AG08395 (cell line): ENCODE measurements around the gene SCAMP3.
"Not testable (repeated sequence)": the region's sequence is repeated elsewhere in the genome, so short reads cannot be mapped to it uniquely, and the experiment has no call there.

Source experiments
- DNase-seq: peaks from one replicate; pipeline ENCODE4 v3.0.0; 2012; ENCODE audit warnings: mixed read lengths, low spot score

SCAMP3 gene

DNA sequence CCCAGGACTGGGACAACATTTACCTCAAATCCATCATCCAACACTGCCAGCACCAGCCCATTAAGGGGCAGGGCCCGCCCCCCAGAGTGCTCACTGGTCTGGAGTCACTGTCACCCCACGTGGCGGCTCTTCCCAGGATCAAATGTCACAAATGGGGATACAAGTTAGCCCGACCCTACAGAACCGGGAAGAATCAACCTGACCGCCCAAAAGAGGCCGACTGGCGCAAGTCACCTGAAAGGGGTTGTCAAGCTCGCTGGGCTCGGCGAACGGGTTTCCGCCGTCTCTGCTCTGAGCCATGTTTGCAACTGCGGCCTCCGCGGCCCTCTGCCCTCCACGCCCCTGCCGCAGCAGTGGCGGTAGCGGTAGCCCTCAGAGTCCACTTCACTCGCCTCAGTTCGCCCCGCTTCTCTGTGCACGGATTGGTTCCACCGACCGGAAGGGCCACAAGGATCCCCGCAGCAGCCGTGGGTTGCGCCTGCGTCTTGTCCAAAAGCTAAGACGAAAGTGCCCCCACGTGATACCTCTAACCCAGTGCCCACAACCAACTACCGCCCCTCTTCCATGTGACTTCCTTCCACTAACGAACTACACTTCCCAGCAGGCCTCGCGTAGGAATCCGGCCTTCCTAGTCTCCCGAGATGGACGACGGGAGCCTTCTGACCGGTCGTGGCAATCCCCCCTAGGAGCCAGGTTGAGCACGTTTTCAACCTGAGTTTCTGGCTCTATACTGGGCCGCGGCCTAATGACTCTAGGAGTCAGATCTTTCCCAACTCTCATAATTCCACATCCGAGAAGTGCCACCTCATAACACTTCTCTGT is at the start of gene SCAMP3:
Gene SCAMP3 (minus strand): TSS at position 509 of the 822 bp plus-strand sequence. CDS start 209 bp downstream, at position 300.
- DNase-seq: peak; percentile 99

DNA sequence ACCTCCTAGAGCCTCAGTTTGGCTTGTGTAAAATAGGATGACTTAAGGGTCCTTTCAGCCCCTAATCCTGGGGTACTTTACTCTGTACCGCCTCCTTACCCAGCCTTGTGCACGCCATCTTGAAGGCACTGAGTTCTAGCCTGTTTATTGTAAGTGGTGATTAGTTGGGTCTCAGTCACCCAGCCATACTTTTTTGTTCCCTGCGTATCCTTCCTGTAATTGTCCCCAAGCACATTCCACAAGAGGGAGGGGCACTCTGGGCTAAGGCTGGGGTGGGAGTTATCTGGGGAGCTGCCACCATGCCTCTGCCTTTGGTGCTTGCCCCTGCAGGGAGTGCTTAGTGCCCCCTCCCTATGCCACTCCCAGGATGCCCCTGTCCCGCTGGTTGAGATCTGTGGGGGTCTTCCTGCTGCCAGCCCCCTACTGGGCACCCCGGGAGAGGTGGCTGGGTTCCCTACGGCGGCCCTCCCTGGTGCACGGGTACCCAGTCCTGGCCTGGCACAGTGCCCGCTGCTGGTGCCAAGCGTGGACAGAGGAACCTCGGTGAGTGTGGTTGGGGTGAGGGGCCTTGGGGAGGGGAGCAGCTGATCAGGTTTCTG is 47.4 kb upstream of the SCAMP3 start:
- DNase-seq: no peak

DNA sequence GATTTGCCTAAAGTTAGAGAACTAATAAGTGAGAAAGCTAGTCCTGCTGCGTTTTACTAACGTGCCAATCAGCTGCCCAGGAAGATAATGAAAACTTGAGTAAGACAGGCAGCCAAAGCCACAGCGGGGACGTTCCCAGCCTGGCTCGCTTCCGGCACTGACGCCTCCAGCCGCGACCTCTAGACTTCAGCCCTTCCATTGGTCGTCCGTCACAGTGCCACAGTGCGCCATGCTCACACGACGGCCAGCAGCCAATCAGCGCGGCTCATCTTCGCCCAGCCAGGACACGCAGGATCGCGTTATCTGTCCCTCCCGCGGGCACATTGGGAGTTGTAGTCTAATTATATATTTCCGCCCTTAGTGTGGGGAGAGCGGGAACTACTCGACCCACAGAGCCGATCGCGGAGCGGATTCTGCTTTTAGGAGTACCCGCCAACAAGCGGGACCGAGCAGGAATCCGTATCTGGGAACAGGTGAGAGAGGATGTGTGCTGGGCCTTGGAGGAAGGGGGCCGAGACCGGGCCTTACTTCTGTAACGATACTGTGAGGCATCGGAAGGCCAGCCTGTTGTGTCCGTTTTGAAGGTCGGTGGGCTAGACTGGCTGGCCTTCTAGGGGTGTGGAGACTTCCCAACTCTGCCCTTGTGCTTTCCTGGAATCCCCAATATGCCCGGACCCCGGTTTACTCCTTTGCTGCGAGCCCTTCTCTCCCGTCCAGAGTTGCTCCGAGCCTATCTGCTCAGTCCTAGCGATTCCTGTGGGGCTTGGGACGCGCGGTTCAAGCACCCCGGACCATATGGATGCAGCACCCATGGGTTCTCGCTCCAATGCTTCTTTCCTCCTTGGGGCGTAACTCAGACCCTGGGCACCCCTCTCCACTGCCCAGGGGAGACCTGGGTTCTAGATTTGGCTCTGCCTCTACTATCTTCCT is 46.6 kb upstream of the SCAMP3 start, which contains the start of gene FDPS:
Gene FDPS (plus strand): TSS at position 374 of the 930 bp plus-strand sequence. CDS start 924 bp downstream, outside the sequence.
- DNase-seq: peak; percentile 99

DNA sequence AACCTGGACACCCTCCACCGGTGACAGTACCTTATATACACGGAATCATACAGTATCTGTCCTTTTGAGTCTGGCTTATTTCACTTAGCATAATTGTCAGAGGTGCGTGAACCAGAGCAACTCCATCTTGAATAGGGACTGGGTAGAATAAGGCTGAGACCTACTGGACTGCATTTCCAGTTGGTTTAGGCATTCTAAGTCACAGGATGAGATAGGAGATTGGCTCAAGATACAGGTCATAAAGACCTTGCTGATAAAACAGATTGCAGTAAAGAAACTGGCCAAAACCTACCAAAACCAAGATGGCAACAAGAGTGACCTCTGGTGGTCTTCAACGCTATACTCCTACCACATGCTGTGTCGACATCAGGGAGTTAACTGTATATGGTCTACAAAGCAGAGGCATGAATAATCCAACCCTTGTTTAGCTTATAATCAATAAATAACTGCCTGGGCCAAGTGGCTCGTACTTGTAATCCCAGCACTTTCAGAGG is 45.1 kb upstream of the SCAMP3 start:
- no peak for DNase-seq

DNA sequence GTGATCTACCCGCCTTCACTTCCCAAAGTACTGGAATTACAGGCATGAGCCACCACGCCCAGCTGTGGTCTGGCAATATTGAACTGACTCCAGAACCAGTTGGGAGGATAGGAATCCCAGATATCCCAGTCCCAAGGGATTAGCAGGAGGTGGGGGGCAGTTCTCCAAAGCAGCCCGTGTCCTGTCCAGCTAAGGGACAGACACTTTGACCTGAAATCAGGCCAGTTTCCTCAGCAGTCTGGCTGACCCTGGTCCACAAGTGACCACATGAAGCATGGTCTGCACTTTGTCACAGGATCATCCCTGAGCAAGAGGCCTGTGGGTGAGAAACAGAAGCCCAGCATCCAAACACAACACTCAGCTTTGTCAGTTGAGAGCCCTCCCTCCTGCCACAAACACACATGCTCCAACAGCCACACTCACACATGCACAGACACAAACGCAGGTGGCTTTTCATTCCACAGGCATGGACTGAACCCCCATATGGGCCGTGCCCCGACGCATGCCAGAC is 43.8 kb upstream of the SCAMP3 start:
- DNase-seq: peak; percentile 56

DNA sequence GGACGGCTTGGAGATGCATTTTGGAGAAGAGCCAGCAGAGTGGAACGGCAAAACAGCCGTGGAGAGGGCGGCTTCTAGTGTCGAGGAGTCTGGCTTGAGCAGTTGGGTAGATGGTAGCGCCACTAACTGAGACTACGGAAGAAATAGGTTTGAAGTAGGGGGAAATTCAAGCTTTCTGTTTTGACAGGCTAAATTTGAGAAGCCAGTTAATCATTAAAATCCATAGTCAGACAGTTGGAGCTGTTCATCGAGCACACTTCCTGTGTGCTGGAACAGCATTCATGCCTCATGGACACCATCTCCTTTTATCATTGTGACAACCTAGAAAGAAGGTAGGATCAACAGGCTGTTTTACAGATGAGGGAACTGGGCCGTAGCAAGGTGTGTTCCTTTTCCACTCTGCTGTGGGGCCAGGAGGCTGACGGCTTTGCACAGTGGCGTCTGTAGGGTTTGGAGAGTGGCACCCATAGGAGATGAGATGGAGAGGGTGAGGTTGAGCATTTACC is 42.5 kb upstream of the SCAMP3 start:
- no peak for DNase-seq

DNA sequence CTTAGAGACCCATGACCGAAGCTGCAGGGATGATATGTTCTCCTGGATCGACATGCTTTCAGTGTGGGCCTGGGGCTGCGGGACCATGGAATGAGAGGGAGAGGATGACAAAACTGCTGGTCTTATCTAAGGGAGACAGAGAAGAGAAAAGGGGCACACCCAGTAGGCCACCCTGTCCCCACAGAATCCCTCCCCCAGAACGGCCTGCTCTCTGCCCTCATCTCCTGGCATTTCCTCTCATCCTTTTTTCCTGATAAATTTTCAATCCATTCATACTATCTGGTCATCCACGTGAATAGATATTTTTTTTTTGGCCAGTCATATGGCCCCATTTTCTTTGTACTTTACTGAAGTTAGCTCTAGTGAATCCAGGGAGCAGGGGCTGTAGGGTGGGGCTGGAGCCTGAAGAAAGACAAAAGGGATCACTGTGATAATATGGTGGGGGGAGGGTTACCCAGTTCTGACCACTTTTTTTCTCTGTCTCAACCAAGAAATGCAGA is 39.2 kb upstream of the SCAMP3 start, which contains the start of gene PKLR:
Gene PKLR (minus strand): TSS at position 97 of the 500 bp plus-strand sequence. CDS start 43 bp downstream, at position 54.
- no peak for DNase-seq

DNA sequence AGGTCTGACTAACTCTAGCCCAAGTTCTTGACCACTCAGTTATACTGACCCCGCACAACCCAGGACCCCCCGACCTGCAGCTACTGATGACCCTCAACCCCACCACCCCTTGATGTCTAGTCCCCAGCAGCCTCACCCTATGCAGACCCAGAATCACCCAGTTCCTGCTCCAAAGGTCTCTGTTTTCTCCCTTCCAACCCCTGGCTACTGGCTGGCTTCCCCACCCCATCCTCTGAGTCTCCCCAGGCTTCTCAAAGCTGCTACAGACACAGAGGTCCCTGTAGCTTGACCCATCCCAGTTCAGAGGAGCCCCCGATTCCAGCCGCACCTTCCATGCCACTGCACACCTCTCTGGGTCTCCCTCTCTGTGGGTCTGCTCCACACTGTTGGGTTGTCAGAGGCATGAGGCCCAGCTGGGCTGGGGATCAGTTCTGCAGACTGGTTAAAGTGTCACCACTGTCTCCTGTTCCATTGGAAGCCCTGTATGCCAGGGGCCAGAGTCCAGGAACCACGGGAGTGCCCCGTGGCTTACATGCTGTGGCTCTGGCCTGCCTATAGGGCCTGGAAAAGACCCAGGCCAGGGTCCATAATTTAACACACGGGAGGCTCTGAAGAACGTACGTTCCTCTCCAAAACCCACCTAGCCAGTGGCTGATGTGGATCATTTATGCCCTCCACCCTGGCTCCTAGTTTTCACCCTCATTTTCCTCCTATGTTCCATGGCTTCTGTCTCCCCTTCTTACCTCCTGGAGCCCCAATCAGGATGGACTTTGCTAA is 38.6 kb upstream of the SCAMP3 start:
- no peak for DNase-seq

DNA sequence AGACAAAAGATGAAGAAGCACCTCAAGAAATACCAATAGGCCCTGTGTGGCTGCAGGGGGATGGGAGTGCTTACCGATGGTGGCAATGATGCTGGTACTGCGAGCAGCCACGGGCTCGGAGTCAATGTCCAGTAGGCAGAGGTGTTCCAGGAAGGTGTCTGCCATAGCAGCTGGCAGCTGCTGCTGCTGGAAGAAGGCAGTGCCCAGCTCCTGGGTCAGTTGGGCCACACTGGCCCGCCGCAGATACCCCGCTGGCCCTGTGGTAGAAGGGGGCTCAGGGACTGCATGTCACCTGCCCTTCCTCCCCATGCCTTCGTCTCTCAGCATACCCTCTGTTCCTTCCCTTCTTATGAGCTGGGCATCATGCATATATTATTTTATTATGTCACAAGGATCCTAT is 37.9 kb upstream of the SCAMP3 start:
- no peak for DNase-seq

DNA sequence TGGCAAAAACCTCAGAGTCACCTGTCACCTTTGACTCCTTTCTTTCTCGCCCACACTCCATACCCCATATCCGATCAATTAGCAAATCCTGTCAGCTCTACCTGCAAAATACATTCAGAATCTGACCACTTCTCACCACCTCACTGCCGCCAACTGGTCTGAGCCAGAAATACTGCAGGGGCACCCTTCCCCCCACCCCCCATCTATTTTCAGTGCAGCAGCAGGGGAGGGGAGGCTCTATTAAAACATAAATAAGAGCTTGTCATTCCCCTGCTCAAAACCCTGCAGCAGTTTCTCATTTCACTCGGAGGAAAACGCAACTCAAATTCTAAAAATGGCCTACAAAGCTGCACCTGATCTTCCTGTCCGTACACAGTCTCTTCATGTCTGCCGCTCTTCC is 35.2 kb upstream of the SCAMP3 start:
- DNase-seq: no peak

DNA sequence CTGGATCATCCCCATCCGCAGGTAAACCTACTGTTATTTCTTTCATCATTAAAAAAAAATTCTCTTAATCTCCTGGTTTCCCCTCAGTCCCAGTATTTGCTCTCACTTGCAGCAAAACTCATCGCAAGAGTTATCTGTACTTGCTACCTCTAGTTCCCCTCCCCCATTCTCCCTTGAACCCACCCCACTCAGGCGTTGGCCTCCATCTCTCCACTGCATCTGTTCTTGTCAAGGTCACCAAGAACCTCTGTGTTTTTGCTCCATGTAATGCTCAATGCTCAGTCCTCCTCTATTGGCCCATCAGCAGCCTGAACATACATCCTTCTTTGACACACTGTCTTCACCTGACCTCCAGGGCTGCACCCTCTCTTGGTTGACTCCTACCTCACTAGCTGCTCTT is 34.5 kb upstream of the SCAMP3 start:
- DNase-seq: no peak

DNA sequence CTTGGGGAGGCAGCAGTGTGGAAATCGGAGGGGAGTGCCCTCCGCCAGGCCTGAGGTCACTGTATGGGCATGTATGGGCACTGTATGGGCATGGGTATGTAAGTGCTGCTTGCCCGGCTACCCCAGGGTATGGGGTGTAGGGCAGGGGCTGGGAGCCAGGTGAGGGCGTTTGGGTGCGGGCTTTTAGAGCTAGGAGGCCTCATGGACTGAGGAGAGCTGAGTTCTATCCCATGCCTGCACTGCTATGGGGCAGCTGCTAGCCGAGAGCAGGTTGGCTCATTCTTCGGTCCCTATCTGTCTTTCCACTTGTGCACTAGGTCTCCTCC is 33.7 kb upstream of the SCAMP3 start:
- DNase-seq: no peak

DNA sequence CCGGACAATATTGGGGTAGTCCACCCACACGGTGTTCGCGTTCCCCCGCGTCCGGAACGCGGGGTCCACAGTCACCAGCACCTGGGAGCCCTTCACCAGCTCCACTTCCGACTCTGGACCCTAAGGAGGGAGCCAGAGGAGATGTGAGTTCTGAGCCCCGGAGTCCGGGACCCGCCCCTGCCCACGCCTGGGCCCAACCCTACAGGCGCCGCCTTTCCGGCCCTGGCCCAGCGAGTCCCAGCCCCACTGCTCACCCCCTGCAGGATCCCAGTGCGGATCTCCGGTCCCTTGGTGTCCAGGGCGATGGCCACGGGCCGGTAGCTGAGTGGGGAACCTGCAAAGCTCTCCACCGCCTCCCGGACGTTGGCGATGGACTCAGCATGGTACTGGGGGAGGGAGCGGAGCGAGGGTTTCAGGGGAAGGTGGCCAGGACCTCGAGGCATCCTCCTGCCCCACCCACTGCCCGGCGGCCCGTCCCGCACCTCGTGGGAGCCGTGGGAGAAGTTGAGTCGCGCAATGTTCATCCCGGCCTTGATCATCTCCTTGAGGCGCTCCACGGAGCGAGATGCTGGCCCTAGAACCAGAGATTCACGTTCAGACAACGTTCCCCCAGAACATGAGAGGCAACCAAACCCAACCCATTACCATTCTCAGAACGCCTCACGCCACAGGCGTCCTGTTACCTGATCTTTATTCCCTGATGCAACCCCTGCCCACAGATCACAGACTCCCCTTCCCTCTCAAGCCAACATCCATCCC is 33.2 kb upstream of the SCAMP3 start:
- DNase-seq: no peak

DNA sequence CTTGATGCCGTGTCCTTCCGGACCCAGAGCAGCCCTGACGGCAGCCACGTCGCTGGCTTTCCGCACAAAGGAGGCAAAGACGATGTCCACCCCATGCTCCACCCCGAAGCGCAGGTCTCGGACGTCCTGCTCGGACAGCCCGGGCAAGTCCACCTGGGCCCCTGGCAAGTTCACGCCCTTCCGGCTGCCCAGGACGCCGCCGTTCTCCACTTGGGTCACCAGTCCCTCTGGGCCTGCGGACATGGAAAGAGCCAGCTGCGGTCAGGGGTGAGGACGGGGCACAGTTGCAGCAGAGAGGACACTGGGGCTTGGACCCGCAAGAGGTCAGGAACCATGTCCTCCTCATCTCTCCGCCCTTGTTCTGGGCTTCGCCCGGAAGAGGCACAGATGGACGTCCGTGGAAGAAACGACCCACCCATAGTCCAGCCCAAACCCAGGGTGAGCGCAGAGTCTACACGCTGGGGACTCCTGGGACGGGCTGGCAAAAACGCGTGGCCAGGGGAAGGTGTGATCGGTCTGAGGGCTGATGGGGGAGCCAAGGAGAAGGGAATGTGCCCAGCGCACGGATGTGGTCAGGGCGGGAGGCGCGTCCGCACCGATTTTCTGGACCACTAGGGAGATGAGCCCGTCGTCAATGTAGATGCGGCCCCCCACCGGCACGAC is 32.5 kb upstream of the SCAMP3 start:
- no peak for DNase-seq

DNA sequence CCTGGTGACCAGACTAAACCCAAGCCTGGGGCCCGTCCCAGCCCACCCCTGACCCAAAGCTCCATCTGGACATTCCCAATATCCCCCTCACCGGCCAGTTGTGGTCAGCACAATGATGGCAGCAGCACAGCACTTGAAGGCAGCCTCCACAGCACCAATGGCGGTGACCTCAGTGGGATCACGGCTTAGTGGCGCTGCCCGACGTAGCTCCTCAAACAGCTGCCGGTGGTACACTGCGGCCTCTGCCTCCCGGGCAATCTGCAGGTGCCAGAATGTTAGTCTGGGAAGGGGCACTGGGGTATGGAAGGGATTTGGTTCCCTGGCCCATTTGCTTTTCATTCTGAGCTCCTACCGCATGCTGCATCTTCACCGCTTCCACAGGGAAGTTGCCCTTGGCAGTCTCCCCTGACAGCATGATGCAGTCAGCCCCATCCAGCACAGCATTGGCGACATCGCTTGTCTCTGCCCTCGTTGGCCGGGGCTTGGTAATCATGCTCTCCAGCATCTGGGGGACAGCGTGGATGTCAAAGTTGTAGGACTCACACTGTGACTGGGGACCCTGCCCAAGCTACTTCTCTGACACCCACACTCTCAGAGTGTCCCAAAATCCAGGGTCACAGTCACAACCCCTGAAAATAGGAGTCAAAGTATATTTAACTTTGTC is 31.1 kb upstream of the SCAMP3 start:
- no peak for DNase-seq

DNA sequence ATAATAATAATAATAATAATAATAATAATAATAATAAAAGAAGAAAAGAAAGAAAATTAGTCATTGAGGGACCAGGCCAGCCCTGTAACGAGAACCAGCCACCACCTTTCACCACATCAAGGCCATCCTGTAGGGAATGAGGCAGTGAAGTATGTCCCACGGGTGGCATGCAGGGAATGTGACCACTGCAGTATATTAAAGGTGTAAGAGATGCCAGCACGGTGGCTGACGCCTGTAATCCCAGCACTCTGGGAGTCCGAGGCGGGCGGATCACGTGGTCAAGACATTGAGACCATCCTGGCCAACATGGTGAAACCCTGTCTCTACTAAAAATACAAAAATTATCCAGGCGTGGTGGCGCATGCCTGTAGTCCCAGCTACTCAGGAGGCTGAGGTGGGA is 28.8 kb upstream of the SCAMP3 start:
- not testable (repeated sequence) for DNase-seq

DNA sequence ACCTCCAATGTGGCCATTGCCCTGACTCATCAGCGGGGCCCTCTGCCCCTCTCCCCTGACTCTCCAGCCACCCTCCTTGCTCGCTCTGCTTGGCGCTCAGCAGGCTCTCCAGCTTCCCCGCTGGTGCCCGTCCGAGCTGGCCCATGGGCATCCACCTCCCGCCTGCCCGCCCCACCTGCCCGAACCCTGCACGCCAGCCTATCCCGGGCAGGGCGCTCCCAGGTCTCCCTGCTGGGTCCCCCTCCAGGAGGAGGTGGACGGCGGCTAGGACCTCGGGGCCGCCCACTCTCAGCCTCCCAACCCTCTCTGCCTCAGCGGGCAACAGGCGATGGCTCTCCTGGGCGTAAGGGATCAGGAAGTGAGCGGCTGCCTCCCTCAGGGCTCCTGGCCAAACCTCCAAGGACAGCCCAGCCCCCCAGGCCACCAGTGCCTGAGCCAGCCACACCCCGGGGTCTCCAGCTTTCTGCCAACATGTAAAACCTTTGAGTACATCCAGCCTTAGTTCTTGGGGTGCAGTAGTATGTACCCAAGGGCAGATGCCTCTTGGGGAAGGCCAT is 25.9 kb upstream of the SCAMP3 start:
- no peak for DNase-seq

DNA sequence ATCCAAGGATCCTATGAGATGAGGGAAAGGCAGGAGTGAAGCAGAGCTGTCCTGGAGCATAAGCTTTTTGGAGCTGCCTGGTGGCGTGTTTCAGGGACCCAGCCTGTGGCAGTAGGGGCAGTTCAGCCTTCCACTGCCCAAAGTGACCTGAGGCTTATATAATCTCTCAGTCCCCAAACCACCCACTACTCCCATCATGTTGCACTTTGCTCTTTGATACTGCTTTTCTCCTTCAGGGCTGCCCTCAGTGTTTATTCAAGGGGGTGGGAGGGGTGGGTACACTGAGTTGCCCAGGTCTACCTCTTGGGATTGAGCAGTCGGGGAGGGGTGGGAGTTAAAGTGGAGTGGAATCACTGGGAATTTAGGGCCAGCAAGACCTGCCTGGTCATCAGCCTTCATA is 24.4 kb upstream of the SCAMP3 start:
- no peak for DNase-seq

DNA sequence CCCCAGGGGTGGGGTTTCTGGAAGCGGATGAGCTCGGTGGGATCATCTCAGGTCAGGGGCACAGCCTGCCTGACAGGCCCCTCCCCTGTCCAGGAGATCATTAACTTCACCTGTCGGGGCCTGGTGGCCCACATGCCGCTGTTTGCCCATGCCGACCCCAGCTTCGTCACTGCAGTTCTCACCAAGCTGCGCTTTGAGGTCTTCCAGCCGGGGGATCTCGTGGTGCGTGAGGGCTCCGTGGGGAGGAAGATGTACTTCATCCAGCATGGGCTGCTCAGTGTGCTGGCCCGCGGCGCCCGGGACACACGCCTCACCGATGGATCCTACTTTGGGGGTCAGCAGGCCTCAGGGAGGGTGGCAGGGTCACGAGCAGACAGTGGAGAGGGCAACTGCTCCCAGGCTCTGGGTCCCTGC is 23.5 kb upstream of the SCAMP3 start:
- no peak for DNase-seq
